GM12891 (cell line): ENCODE measurements around the gene ALS2CL.

Experiments used
- PAX5 ChIP-seq: IDR thresholded peaks from 2 replicates; pipeline ENCODE4 v1.6.1; 2011; ENCODE audit warnings: low read length, moderate library complexity, mild to moderate bottlenecking; ENCODE audit not compliant: insufficient read depth, severe bottlenecking
- POLR2A ChIP-seq: IDR thresholded peaks from 2 replicates; pipeline ENCODE4 v1.6.1; 2011; ENCODE audit warnings: low read depth, low read length, control low read depth
- POLR2AphosphoS5 ChIP-seq: IDR thresholded peaks from 2 replicates; pipeline ENCODE4 v1.6.1; 2011; ENCODE audit warnings: low read depth, low read length, control low read depth
- SPI1 ChIP-seq: IDR thresholded peaks from 2 replicates; pipeline ENCODE4 v1.6.1; 2011; ENCODE audit warnings: low read depth, low read length, control low read depth
- TAF1 ChIP-seq: IDR thresholded peaks from 2 replicates; pipeline ENCODE4 v1.6.1; 2011; ENCODE audit warnings: low read depth, low read length, control low read depth

- TF ChIP-seq TAF1 (no peak), POLR2AphosphoS5 (no peak), POLR2A (no peak), SPI1 (no peak), PAX5 (no peak)
These were observed 29.1 kb downstream of the ALS2CL start for GRCh38 chr3:46664188-46664970.
